Chondrocyte (in vitro differentiated cells): ENCODE data around the gene LGALS3. TPM values are rescaled to one million over a fixed set of nuclear protein-coding genes. Genes with fewer than 3 reads are reported as not detected.

Source experiments
- DNase-seq: peaks from one replicate; pipeline ENCODE4 v3.0.0; 2021; ENCODE audit warnings: mixed read lengths, low spot score
- H3K27ac Mint-ChIP-seq: one replicate; pipeline ENCODE4 v1.8.0; 2021; ENCODE audit warnings: mild to moderate bottlenecking, moderate library complexity, mixed read lengths; ENCODE audit not compliant: unreplicated experiment
- H3K27me3 Mint-ChIP-seq: 2 replicates; pipeline ENCODE4 v1.8.0; 2021; ENCODE audit warnings: low read depth, mixed read lengths
- H3K36me3 Mint-ChIP-seq: 2 replicates; pipeline ENCODE4 v1.8.0; 2021; ENCODE audit warnings: low read depth, mixed read lengths
- H3K4me1 Mint-ChIP-seq: 2 replicates; pipeline ENCODE4 v1.8.0; 2021; ENCODE audit warnings: low read depth, mild to moderate bottlenecking, mixed read lengths
- H3K4me3 Mint-ChIP-seq: one replicate; pipeline ENCODE4 v1.8.0; 2021; ENCODE audit warnings: mild to moderate bottlenecking, moderate library complexity, mixed read lengths; ENCODE audit not compliant: unreplicated experiment
- H3K9me3 Mint-ChIP-seq: 2 replicates; pipeline ENCODE4 v1.8.0; 2021; ENCODE audit warnings: low read depth, mixed read lengths
- CTCF ChIP-seq: fragments of 200-600 bp; sonication (generic); IDR thresholded peaks from 2 replicates; pipeline ENCODE4 v1.5.0; 2021; ENCODE audit warnings: antibody characterized with exemption, mild to moderate bottlenecking, moderate library complexity
- total RNA-seq: library from RNA; stranded (reverse); gene quantifications from 3 replicates; pipeline ENCODE4 v1.2.1, GENCODE V29; 2021

Gene LGALS3
- total RNA-seq, 1 donor from 2014 or later, result 53.5 TPM

GRCh38 chr14:55157080-55157479 is 28.0 kb downstream of the LGALS3 start:
- Mint-ChIP-seq H3K27me3 (no peaks in the 10 kb centered on the region), H3K9me3 (no peaks in the 10 kb centered on the region), H3K27ac (no peak overlapping the region), H3K4me1 (no peaks in the 10 kb centered on the region), H3K4me3 (no peak overlapping the region), H3K36me3 (no peaks in the 10 kb centered on the region)
- no peak for DNase-seq
- no peak for TF ChIP-seq CTCF

GRCh38 chr14:55158412-55158811 is 29.4 kb downstream of the LGALS3 start:
- H3K36me3 Mint-ChIP-seq, result no peaks in the 10 kb centered on the region
- no peak for TF ChIP-seq CTCF

GRCh38 chr14:55160989-55161388 is 31.9 kb downstream of the LGALS3 start:
- Mint-ChIP-seq H3K27ac (no peak overlapping the region), H3K4me1 (no peaks in the 10 kb centered on the region), H3K36me3 (no peaks in the 10 kb centered on the region), H3K9me3 (no peaks in the 10 kb centered on the region), H3K4me3 (no peak overlapping the region), H3K27me3 (no peaks in the 10 kb centered on the region)
- no peak for DNase-seq
- TF ChIP-seq CTCF, result peak; percentile 88

More at GRCh38 chr14:55158412-55158811, 29.4 kb downstream of the LGALS3 start:
- no peaks in the 10 kb centered on the region for H3K27me3 Mint-ChIP-seq
- H3K9me3 Mint-ChIP-seq, result no peaks in the 10 kb centered on the region
- DNase-seq, result no peak
- no peaks in the 10 kb centered on the region for H3K4me1 Mint-ChIP-seq
- H3K27ac Mint-ChIP-seq, result no peak overlapping the region
- no peak overlapping the region for H3K4me3 Mint-ChIP-seq

- H3K27ac Mint-ChIP-seq, result no peak overlapping the region
- H3K4me3 Mint-ChIP-seq, result no peak overlapping the region
- no peak for TF ChIP-seq CTCF
- H3K36me3 Mint-ChIP-seq, result no peaks in the 10 kb centered on the region
- no peaks in the 10 kb centered on the region for H3K27me3 Mint-ChIP-seq
- no peaks in the 10 kb centered on the region for H3K9me3 Mint-ChIP-seq
- DNase-seq, result no peak
- no peaks in the 10 kb centered on the region for H3K4me1 Mint-ChIP-seq
Measured at GRCh38 chr14:55170526-55170925, 41.5 kb downstream of the LGALS3 start.

GRCh38 chr14:55180006-55180405 is 51.0 kb downstream of the LGALS3 start:
- no peaks in the 10 kb centered on the region for H3K36me3 Mint-ChIP-seq
- H3K4me3 Mint-ChIP-seq, result no peak overlapping the region
- H3K27ac Mint-ChIP-seq, result peak overlapping the region; percentile 55
- H3K9me3 Mint-ChIP-seq, result no peaks in the 10 kb centered on the region
- DNase-seq, result no peak
- H3K27me3 Mint-ChIP-seq, result no peaks in the 10 kb centered on the region
- peak; percentile 7 for TF ChIP-seq CTCF
- peaks cover 21% of the 10 kb centered on the region for H3K4me1 Mint-ChIP-seq
